OCI-M2 (cell line): ENCODE results near the gene TTN.
"Not testable (repeated sequence)": the region's sequence is repeated elsewhere in the genome, so short reads cannot be mapped to it uniquely, and the experiment has no call there.

Experiments used
- DNase-seq: peaks from one replicate; lab custom pipeline; 2025; ENCODE audit not compliant: unreplicated experiment; lab: John Stamatoyannopoulos, UW

TTN gene

GRCh38 chr2:178677599-178677998 lies 129.6 kb downstream of the TTN start:
- no peak for DNase-seq

DNA sequence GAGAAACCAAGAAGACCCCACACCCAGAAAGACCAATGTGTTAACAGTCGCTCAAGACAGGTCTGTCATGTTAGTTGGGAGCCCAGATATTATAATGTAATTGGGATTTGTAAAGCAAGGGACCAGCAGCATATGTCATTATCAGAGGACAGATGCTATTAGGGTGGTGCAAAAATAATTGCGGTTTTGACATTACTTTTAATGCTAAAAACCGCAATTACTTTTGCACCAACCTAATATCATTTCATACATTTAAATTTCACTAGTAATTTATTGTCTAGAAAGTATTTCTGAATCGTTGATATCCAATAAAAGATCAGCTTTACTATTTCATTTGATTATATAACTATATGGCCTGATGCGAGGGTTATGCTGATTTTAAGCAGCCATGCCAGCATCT lies 131.2 kb downstream of the TTN start:
- no peak for DNase-seq

DNA sequence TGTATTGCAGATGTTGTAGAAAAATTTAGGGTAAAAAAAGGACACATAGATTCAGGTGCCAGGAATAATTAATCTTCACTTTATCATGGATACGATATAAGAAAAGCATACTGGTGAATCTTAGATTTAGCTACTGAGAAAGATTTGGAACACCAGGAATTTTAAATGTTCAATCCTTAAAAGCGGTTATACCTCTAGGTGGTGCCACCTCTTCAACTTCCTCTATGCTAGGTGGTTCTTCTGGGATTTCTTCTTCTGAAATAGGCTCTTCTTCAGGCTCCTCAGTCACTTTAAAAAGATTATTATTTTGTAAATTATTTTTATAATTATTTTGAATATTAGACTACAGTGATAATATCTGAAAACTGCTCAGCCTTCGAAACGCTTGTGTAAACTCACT lies 133.1 kb downstream of the TTN start:
- DNase-seq, result no peak

DNA sequence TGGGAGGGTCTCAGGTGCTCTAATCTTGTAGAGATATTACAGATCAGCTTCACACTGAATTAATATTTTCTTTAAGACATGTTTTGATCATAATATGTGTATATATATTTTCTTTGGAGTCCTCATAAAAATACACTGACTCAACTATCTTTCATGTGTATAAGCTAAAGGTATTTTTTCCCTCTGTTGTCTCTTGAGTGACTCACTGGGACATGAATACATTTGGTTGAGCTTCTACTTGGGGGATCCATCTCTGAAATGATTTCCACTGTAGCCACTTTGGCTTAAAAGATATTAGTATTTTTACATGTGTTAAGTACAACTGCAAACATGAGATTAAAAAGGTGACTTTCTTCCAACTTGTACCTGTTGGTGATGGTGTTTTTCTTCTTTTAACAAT lies 140.8 kb downstream of the TTN start:
- no peak for DNase-seq

DNA sequence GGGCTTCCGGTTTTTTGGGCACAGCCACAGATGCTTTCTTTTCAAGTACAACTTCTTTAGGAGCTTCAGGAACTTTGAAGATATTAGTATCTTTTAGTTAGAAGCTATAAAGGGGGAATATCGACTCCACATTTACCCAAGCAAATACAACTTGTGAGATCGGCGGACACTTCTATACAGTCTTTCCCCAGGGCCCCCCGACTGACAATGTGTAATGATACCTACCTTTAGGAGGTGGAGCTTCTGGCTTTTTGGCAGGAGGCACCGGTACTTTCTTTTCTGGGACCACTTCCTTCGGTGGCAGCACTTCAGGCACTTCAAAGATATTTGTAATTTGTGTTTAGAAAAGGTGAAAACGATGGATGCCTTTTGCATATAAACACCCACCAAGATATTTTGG lies 148.7 kb downstream of the TTN start:
- not testable (repeated sequence) for DNase-seq

DNA sequence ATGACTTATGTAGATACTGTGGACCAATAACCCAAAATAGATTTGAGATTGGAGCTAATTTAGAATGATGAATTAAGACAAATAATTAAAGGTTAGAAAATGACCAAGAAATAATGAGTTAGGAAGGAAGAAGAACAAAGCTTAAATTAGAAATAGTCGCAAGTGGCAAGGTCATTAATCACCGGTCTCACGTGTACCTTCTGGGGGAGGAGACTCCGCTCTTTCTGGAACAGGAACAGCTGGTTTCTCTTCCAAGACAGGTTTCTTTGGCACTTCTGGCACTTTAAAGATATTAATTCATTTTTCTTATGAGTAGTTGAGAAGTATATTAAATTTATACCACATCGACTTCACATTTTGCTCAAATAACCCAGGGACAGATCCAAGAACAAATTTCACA lies 156.7 kb downstream of the TTN start:
- no peak for DNase-seq

DNA sequence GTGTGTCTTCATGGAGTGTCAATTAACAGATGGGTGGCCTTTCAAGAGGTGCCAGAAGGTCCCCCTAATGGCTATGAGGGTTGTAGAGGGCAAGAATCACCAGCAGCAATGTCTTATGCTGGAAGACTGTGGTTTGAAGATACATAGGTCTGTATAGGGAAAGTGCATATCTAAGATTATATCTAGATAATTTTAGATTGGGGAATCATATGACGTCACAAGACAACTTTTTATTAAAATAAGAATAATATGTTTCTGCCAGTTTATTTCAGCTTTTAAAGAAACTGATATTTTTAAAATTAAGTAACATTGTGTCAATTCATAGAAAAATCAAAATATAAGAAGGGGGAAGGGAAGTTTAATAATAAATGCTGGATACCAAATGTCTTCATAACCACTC lies 162.3 kb downstream of the TTN start:
- no peak for DNase-seq

- no peak for DNase-seq
Observed at GRCh38 chr2:178641498-178641897, 165.7 kb downstream of the TTN start.

DNA sequence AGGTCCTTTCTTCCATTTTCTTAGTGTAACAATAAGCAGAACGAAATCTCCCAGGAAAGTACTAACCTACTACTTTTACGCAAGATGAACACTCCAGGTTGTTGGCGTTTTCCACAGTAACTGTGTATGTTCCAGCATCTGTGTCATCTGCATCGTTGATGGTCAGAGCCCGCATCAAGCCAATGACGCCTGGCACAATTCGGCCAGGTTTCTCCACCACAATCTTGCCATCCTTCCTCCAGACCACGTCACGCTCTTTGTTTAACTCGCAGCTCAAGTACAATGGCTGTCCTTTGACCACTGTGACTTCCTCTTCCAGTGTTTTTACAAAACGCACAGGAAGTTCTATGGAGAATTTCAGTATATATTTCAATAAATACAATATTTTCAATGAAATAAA lies 171.3 kb downstream of the TTN start:
- no peak for DNase-seq

GRCh38 chr2:178632729-178633128 lies 174.5 kb downstream of the TTN start:
- DNase-seq, result no peak

GRCh38 chr2:178630581-178630980 lies 176.6 kb downstream of the TTN start:
- DNase-seq, result no peak

DNA sequence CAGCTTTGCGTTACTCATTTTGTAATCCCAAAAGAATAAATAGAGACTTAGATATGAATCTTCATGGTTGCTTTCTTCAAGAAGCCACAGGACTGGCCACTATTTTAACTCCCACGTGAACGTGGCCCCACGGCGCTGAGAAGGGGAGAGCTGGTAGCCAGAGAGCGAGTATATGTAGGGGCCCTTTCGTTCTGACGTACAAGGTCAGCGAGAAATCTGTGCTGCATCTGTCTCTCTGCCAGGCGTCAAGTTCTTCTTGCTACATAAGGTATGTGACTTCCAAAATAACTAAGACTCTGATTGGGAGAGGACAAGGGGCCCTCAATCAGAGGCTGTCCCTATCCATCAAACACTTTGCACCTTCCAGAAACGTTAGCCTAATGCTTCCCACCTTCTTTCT lies 177.8 kb downstream of the TTN start:
- DNase-seq, result no peak

- no peak for DNase-seq
Observed at GRCh38 chr2:178628605-178629004, 178.6 kb downstream of the TTN start.

DNA sequence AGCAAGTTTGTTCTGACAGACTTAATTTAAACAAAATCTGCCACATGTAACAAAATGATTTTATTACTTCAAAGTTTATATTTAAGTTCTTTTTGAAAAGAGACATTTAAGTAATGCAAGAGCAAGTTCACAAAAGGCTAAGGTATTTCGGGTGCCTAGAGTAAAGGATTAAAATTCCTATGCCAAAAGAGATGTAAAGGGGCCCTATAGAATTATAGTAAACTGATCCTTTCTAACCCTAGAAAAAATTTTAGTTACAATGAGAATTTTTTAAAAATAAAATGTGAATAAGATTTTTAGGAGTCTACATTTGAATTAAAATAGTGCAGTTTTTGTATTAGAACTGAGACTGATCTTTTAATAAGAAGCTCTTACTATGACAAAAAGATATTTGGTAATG lies 179.8 kb downstream of the TTN start:
- no peak for DNase-seq

DNA sequence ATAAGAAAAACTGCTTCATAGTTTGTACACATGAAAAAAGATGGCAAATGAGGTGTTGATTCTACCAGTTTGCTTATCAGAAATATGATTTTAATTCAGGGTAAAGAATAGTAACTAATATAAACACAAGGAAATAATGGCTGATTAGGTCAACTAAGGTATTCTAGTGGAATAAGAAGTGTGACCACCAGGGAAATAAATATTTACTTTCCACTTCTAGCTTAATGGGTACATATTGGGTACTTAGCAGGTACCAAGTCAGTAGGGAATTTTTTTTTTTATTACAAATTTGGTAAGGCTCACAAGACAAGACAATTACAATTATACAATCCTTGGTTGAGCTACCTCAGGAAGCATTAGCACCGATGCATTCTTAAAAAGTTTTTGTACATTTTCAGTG lies 191.3 kb downstream of the TTN start:
- no peak for DNase-seq

GRCh38 chr2:178602901-178603300 lies 204.3 kb downstream of the TTN start:
- DNase-seq, result no peak

- DNase-seq, result no peak
Observed at GRCh38 chr2:178592655-178593054, 214.6 kb downstream of the TTN start.

GRCh38 chr2:178589335-178589734 lies 217.9 kb downstream of the TTN start:
- DNase-seq, result no peak

GRCh38 chr2:178584666-178585065 lies 222.6 kb downstream of the TTN start:
- DNase-seq, result no peak

DNA sequence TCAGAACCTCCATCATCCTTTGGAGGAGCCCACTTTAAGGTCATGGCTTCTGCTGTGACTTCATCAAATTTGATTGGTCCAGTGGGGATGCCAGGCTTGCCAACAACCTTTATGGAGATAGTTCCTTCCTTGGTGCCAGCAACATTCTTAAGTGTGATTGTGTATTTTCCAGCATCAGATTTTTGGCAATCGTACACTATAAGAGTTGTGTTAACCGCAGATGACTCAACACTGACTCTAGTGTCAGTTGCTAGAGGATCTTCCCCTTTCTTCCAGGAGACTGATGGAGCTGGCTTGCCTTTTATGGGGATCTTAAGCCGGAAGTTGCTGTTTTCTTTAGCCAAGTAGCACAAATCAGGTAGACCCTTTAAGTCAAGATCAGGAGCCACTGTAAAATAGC lies 228.2 kb downstream of the TTN start:
- DNase-seq, result no peak

- DNase-seq, result no peak
Observed at GRCh38 chr2:178574789-178575188, 232.4 kb downstream of the TTN start.

- no peak for DNase-seq
Observed at GRCh38 chr2:178568227-178568626, 239.0 kb downstream of the TTN start.

DNA sequence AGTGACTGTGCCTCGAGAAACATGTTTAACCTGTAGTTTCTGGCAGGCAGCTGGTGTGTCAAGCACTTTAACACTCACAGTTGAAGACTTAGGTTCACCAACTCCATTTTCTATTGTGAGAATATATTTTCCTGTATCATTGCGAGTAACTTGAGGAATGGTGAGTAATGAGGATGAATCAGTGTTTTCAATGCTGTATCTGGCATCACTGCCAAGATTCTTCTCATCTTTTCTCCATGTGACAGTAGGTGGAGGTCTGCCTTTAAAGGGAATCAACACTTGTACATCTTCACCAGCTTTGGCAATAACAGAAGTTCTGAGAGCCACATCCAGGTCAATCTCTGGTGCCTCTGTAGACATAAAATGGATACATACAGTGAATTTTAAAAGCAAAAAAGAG lies 254.2 kb downstream of the TTN start:
- DNase-seq, result no peak

DNA sequence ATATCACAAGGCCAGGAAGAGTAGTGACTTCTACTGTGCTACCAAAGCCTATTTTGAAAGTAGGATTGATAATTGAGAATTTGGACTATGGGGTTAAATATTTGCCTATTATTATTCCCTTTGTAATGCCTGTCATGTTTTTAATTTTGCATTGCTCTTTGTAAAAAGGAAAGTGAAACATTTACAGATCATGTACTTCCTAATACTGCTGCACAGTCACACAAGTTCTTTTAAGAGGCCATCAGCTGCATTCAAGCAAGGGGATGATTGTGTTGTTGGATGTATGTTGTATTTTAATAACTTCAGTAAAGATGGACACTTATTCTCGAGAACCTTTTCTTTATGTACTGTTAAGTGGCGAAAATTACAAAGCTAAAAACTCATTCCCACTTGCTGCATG lies 256.9 kb downstream of the TTN start:
- DNase-seq, result no peak
